AG04450 (cell line): ENCODE results near the gene TRAF3. TPM values are rescaled to one million over a fixed set of nuclear protein-coding genes. Genes with fewer than 3 reads are reported as not detected.

ENCODE experiments used
- CTCF ChIA-PET: fragments of 300-600, 350-600 bp; formaldehyde crosslinking; extraction: SDS; loops from one replicate; lab custom pipeline; 2022; ENCODE audit warnings: antibody characterized with exemption, inconsistent platforms; lab: Charles Lee
- POLR2A ChIA-PET: fragments of 350-600 bp; formaldehyde crosslinking; extraction: SDS; loops from one replicate; lab custom pipeline; 2021; ENCODE audit warnings: antibody characterized with exemption, inconsistent platforms; lab: Yijun Ruan, JAX
- DNase-seq: peaks from one replicate; pipeline ENCODE4 v3.0.0-alpha.2; 2011; ENCODE audit warnings: low read depth, low spot score
- H3K27ac ChIP-seq: one replicate; pipeline ENCODE4 v1.5.1; 2012; ENCODE audit warnings: low read depth, low read length, control low read depth
- H3K27me3 ChIP-seq: one replicate; pipeline ENCODE4 v1.6.0; 2012; ENCODE audit warnings: low read length; ENCODE audit not compliant: control insufficient read depth, insufficient read depth
- H3K4me3 ChIP-seq: 2 replicates; pipeline ENCODE4 v1.5.1; 2011; ENCODE audit warnings: mild to moderate bottlenecking, low read depth, low read length, control low read depth
- H3K9me3 ChIP-seq: 2 replicates; pipeline ENCODE4 v1.5.1; 2012; ENCODE audit warnings: low read length; ENCODE audit not compliant: control insufficient read depth, insufficient read depth
- CTCF ChIP-seq: IDR thresholded peaks from 2 replicates; pipeline ENCODE4 v1.5.1; 2011; ENCODE audit warnings: low read depth, low read length, control low read depth, inconsistent platforms
- polyA plus RNA-seq: library from polyadenylated mRNA; depleted of rRNA; stranded (reverse); fragments of >200 nt; gene quantifications from 2 replicates; pipeline ENCODE4 v1.2.3, GENCODE V29; 2011

Gene TRAF3
- polyA plus RNA-seq, 1 experiment = 24.9 TPM

GRCh38 chr14:102813691-102814090 lies 36.4 kb downstream of the TRAF3 start:
- Histone ChIP-seq H3K4me3 (no peak overlapping the region), H3K27ac (no peak overlapping the region), H3K9me3 (no peaks in the 10 kb centered on the region), H3K27me3 (no peaks in the 10 kb centered on the region)
- no peak for DNase-seq
- ChIA-PET POLR2A (no interaction called here), CTCF (no interaction called here)
- TF ChIP-seq CTCF = no peak

- DNase-seq = no peak
- ChIA-PET CTCF (no interaction called here), POLR2A (no interaction called here)
- Histone ChIP-seq H3K27ac (no peak overlapping the region), H3K9me3 (no peaks in the 10 kb centered on the region), H3K27me3 (no peaks in the 10 kb centered on the region), H3K4me3 (no peak overlapping the region)
- TF ChIP-seq CTCF = no peak
These were observed 40.1 kb downstream of the TRAF3 start for GRCh38 chr14:102817318-102817717.

GRCh38 chr14:102817942-102818940 lies 41.0 kb downstream of the TRAF3 start:
- TF ChIP-seq CTCF = no peak
- H3K27ac ChIP-seq = no peak overlapping the region
- H3K27me3 ChIP-seq = no peaks in the 10 kb centered on the region
- CTCF ChIA-PET = no interaction called here
- H3K9me3 ChIP-seq = no peaks in the 10 kb centered on the region
- POLR2A ChIA-PET = no interaction called here
- no peak overlapping the region for H3K4me3 ChIP-seq
- no peak for DNase-seq

GRCh38 chr14:102819176-102819628 lies 42.0 kb downstream of the TRAF3 start:
- ChIA-PET POLR2A (no interaction called here), CTCF (no interaction called here)
- TF ChIP-seq CTCF = no peak
- no peak for DNase-seq
- Histone ChIP-seq H3K27ac (no peak overlapping the region), H3K9me3 (no peaks in the 10 kb centered on the region), H3K27me3 (no peaks in the 10 kb centered on the region), H3K4me3 (no peak overlapping the region)

GRCh38 chr14:102819747-102820330 lies 42.6 kb downstream of the TRAF3 start:
- DNase-seq = no peak
- CTCF ChIA-PET = no interaction called here

More at GRCh38 chr14:102819747-102820330, 42.6 kb downstream of the TRAF3 start:
- no peak for TF ChIP-seq CTCF
- Histone ChIP-seq H3K27me3 (no peaks in the 10 kb centered on the region), H3K9me3 (no peaks in the 10 kb centered on the region), H3K27ac (no peak overlapping the region), H3K4me3 (no peak overlapping the region)
- POLR2A ChIA-PET = no interaction called here
